OCI-LY7 (cell line): ENCODE data around the gene PAFAH2. TPM values are rescaled to one million over a fixed set of nuclear protein-coding genes. Genes with fewer than 3 reads are reported as not detected.

Experiments
- BruUV-seq: library from RNA; stranded (reverse); fragments of 400-500 nt; replicated peaks from 2 replicates; lab custom pipeline; 2021; lab: Mats Ljungman, UMichigan
- CTCF ChIA-PET: fragments of 300-600 bp; sonication (Branson Sonifier 250); formaldehyde crosslinking; loops from one replicate; lab custom pipeline; 2022; ENCODE audit warnings: antibody characterized with exemption; ENCODE audit not compliant: unreplicated experiment; lab: Charles Lee
- POLR2A ChIA-PET: fragments of 300-600 bp; sonication (Branson Sonifier 250); formaldehyde crosslinking; loops from one replicate; lab custom pipeline; 2022; ENCODE audit warnings: antibody characterized with exemption; lab: Charles Lee
- DNase-seq: peaks from one replicate; pipeline ENCODE4 v3.0.0-alpha.2; 2015; ENCODE audit warnings: low spot score
- H2AFZ ChIP-seq: fragments of 200-600 bp; sonication (generic), shearing (Covaris generic); 2 replicates; pipeline ENCODE4 v1.6.1; 2014; ENCODE audit warnings: mild to moderate bottlenecking, antibody characterized with exemption, low read length, moderate library complexity
- H3K27ac ChIP-seq: fragments of 200-600 bp; sonication (generic); 2 replicates; pipeline ENCODE4 v1.5.1; 2014; ENCODE audit warnings: mixed run types, low read depth, mild to moderate bottlenecking, moderate library complexity, low read length, inconsistent platforms; ENCODE audit not compliant: poor library complexity, severe bottlenecking
- H3K36me3 ChIP-seq: fragments of 200-600 bp; sonication (generic); 2 replicates; pipeline ENCODE4 v1.6.1; 2014; ENCODE audit warnings: mild to moderate bottlenecking, antibody characterized with exemption, low read length, moderate library complexity, mixed read lengths; ENCODE audit not compliant: insufficient read depth
- H3K4me1 ChIP-seq: fragments of 200-600 bp; sonication (generic); 2 replicates; pipeline ENCODE4 v1.5.1; 2014; ENCODE audit warnings: mild to moderate bottlenecking, low read length; ENCODE audit not compliant: insufficient read depth, poor library complexity, severe bottlenecking
- H3K4me2 ChIP-seq: fragments of 200-600 bp; sonication (generic); 2 replicates; pipeline ENCODE4 v1.6.1; 2014; ENCODE audit warnings: mild to moderate bottlenecking, low read length
- H3K4me3 ChIP-seq: fragments of 200-600 bp; sonication (generic); 2 replicates; pipeline ENCODE4 v1.5.1; 2014; ENCODE audit warnings: mild to moderate bottlenecking, low read depth, low read length; ENCODE audit not compliant: poor library complexity, severe bottlenecking
- H3K79me2 ChIP-seq: fragments of 200-600 bp; sonication (generic); 2 replicates; pipeline ENCODE4 v1.6.1; 2016; ENCODE audit warnings: low read depth, mild to moderate bottlenecking, low read length, moderate library complexity, mixed read lengths; ENCODE audit not compliant: insufficient read depth
- H3K9me2 ChIP-seq: fragments of 200-600 bp; sonication (generic); 2 replicates; pipeline ENCODE4 v1.6.1; 2016; ENCODE audit warnings: mild to moderate bottlenecking, low read length, mixed read lengths; ENCODE audit not compliant: insufficient read depth
- H3K9me3 ChIP-seq: fragments of 200-600 bp; sonication (generic); 2 replicates; pipeline ENCODE4 v1.6.1; 2014; ENCODE audit warnings: mild to moderate bottlenecking, mixed run types, low read length, mixed read lengths
- H4K20me1 ChIP-seq: fragments of 200-600 bp; sonication (generic); 2 replicates; pipeline ENCODE4 v1.6.1; 2014; ENCODE audit warnings: mild to moderate bottlenecking, antibody characterized with exemption, low read length, moderate library complexity, mixed read lengths; ENCODE audit not compliant: insufficient read depth
- EZH2phosphoT487 ChIP-seq: fragments of 200-600 bp; sonication (generic); IDR thresholded peaks from 2 replicates; pipeline ENCODE4 v1.6.1; 2018; ENCODE audit warnings: low read depth, borderline replicate concordance, mild to moderate bottlenecking, mixed run types, antibody characterized with exemption, low read length, moderate library complexity, mixed read lengths
- intact Hi-C: fragments of 100-400 bp; cut with micrococcal nuclease; formaldehyde crosslinking; loops from one replicate; pipeline ENCODE4 v1.10.0; 2022; ENCODE audit not compliant: unreplicated experiment
- total RNA-seq, 2 experiments: library from RNA; depleted of rRNA in 1 of 2; stranded (reverse); fragments of >200 nt in 1 of 2; shearing (Covaris generic) in 1 of 2; gene quantifications; 2 replicates each; pipeline ENCODE4 v1.2.3, GENCODE V29; 2014 to 2022
- TF ChIP-seq, protein P1 (sequence below): fragments of 200-600 bp; sonication (generic); conservative IDR thresholded peaks from 2 replicates; pipeline ENCODE4 v1.5.1; 2014; ENCODE audit warnings: mild to moderate bottlenecking, antibody characterized with exemption, low read length, moderate library complexity, mixed read lengths

PAFAH2 gene
- total RNA-seq, 2 experiments from 2014 or later = 2.9 to 7.3 TPM

DNA sequence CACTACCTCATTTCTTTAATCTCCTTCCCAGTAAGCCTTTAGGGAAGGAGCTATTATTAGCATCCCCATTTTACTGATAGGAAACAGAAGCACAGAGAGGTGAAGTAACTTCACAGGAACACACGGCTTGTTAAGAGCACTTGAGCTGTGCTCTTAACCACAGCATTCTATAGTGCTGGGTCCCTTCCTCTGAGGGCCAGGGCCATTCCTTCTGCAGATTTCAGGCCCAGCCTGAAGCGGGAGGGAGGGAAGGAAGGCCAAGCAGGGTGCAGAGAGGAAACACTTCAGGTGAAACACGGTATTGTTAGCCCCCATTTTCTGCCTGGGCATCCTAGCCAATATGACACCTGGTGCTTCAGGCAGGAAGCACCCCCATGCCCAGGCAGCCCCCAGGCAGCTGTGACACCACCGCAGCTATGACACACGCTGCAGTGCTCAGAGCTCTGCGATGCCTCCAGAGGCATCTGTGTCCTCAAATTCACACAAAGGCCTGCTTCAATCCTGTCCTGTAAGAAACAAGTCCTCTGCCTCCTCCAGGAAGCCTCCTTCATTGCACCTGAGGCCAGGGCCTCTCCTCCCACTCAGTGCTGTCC is 19.2 kb upstream of the PAFAH2 start:
- Histone ChIP-seq H3K4me2 (no peak overlapping the region), H3K4me3 (no peak overlapping the region), H4K20me1 (no peaks in the 10 kb centered on the region), H2AFZ (no peak overlapping the region), H3K4me1 (peaks cover 4% of the 10 kb centered on the region), H3K9me3 (no peaks in the 10 kb centered on the region), H3K79me2 (no peaks in the 10 kb centered on the region), H3K9me2 (no peaks in the 10 kb centered on the region), H3K36me3 (no peaks in the 10 kb centered on the region), H3K27ac (no peak overlapping the region)
- ChIA-PET POLR2A (interaction anchor here (1.0 kb wide), 1 partner anchor 20 kb away, joined by 3 read pairs; the partner anchor contains the start of gene PAFAH2), CTCF (interaction anchor here (0.6 kb wide), 1 partner anchor 222 kb away, joined by 4 read pairs; no protein-coding TSS in a partner anchor)
- no peak for DNase-seq
- intact Hi-C loops = no loop called here
- no TSS peak for BruUV-seq
- TF ChIP-seq, protein P1, sequence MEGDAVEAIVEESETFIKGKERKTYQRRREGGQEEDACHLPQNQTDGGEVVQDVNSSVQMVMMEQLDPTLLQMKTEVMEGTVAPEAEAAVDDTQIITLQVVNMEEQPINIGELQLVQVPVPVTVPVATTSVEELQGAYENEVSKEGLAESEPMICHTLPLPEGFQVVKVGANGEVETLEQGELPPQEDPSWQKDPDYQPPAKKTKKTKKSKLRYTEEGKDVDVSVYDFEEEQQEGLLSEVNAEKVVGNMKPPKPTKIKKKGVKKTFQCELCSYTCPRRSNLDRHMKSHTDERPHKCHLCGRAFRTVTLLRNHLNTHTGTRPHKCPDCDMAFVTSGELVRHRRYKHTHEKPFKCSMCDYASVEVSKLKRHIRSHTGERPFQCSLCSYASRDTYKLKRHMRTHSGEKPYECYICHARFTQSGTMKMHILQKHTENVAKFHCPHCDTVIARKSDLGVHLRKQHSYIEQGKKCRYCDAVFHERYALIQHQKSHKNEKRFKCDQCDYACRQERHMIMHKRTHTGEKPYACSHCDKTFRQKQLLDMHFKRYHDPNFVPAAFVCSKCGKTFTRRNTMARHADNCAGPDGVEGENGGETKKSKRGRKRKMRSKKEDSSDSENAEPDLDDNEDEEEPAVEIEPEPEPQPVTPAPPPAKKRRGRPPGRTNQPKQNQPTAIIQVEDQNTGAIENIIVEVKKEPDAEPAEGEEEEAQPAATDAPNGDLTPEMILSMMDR = no peak
- no peak for TF ChIP-seq EZH2phosphoT487

DNA sequence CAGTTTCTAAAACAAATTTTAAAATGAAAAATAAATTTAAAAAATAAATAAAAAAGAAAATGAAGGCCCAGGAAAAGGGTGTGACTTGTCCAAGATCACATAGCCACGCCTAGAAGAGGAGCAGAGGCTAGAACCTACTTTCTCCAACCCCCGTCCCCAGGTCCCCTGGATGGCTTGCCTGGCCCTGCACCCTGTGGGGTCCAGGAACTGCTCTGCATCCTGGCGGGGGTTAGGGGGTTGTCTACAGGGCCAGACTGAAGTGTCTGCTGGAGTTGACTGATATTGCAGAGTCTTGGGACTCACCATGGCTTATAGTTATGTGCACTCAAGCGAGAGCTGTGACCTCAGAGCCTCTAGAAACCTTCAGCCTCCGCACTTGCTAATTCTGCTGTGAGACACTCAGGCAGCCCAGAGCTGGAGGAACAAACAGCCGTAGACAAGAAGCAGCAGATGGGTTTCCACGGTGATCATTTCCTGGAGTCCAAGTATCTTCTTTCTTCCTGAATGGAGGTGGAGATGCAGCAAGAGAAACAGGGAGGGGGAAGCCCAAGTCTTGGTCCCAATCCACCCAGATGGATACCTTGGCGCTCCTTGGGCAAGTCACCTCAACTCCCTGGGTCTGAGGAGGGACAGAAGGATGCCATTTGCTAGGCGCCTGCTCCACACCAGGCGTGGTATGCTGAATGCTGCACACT is 18.5 kb upstream of the PAFAH2 start:
- POLR2A ChIA-PET = interaction anchor here (1.0 kb wide), 1 partner anchor 19 kb away, joined by 3 read pairs; the partner anchor contains the start of gene PAFAH2
- Histone ChIP-seq H3K4me1 (peaks cover 2% of the 10 kb centered on the region), H3K27ac (no peak overlapping the region), H3K9me3 (no peaks in the 10 kb centered on the region), H3K4me3 (no peak overlapping the region), H3K4me2 (no peak overlapping the region), H3K9me2 (no peaks in the 10 kb centered on the region), H3K36me3 (no peaks in the 10 kb centered on the region), H3K79me2 (no peaks in the 10 kb centered on the region), H4K20me1 (no peaks in the 10 kb centered on the region), H2AFZ (no peak overlapping the region)
- BruUV-seq = no TSS peak
- CTCF ChIA-PET = interaction anchor here (0.6 kb wide), 1 partner anchor 222 kb away, joined by 4 read pairs; no protein-coding TSS in a partner anchor
- no peak for TF ChIP-seq EZH2phosphoT487
- TF ChIP-seq, protein P1 = no peak
- DNase-seq = no peak
- intact Hi-C loops = no loop called here

DNA sequence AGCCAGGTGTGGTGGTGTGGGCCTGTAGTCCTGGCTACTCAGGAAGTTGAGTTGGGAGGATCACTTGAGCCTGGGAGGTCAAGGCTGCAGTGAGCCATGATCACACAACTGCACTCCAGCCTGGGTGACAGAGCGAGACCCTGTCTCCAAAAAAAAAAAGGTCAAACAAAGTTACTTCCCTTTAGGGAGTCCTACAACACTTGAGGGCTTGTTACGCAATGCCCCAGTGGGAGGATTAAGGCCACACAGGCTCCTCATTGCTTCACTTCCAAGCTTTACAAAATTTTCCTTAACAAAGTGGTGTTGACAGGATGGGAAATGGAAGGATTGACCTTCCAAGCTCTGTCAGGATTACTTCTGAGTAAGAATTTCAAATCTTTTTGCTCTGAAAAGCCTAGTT is 17.5 kb upstream of the PAFAH2 start:
- CTCF ChIA-PET = no interaction called here
- H3K4me2 ChIP-seq = no peak overlapping the region
- BruUV-seq = no TSS peak

More for the DNA sequence above, 17.5 kb upstream of the PAFAH2 start:
- H3K9me3 ChIP-seq = no peaks in the 10 kb centered on the region
- no peaks in the 10 kb centered on the region for H3K4me1 ChIP-seq
- POLR2A ChIA-PET = no interaction called here
- DNase-seq = no peak
- H3K79me2 ChIP-seq = no peaks in the 10 kb centered on the region
- no peaks in the 10 kb centered on the region for H3K9me2 ChIP-seq
- no peaks in the 10 kb centered on the region for H4K20me1 ChIP-seq
- H2AFZ ChIP-seq = no peak overlapping the region
- no peaks in the 10 kb centered on the region for H3K36me3 ChIP-seq
- TF ChIP-seq, protein P1 = no peak
- TF ChIP-seq EZH2phosphoT487 = no peak
- H3K4me3 ChIP-seq = no peak overlapping the region
- intact Hi-C loops = no loop called here
- H3K27ac ChIP-seq = no peak overlapping the region
